GM12801 (cell line): ENCODE results near the gene DNAH14.

ENCODE experiments used
- TF ChIP-seq, protein P1 (sequence below): IDR thresholded peaks from one replicate; pipeline ENCODE4 v1.5.1; 2011; ENCODE audit warnings: control low read depth; ENCODE audit not compliant: insufficient read length; ENCODE audit errors: extremely low read depth

The DNAH14 gene

GRCh38 chr1:225224287-225224686 is 294.8 kb downstream of the DNAH14 start:
- TF ChIP-seq, protein P1, sequence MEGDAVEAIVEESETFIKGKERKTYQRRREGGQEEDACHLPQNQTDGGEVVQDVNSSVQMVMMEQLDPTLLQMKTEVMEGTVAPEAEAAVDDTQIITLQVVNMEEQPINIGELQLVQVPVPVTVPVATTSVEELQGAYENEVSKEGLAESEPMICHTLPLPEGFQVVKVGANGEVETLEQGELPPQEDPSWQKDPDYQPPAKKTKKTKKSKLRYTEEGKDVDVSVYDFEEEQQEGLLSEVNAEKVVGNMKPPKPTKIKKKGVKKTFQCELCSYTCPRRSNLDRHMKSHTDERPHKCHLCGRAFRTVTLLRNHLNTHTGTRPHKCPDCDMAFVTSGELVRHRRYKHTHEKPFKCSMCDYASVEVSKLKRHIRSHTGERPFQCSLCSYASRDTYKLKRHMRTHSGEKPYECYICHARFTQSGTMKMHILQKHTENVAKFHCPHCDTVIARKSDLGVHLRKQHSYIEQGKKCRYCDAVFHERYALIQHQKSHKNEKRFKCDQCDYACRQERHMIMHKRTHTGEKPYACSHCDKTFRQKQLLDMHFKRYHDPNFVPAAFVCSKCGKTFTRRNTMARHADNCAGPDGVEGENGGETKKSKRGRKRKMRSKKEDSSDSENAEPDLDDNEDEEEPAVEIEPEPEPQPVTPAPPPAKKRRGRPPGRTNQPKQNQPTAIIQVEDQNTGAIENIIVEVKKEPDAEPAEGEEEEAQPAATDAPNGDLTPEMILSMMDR = no peak

- TF ChIP-seq, protein P1 = no peak
Measured at GRCh38 chr1:225225681-225226080, 296.2 kb downstream of the DNAH14 start.

GRCh38 chr1:225228871-225229303 is 299.4 kb downstream of the DNAH14 start:
- TF ChIP-seq, protein P1 = no peak

GRCh38 chr1:225230483-225230882 is 301.0 kb downstream of the DNAH14 start:
- TF ChIP-seq, protein P1 = no peak

- TF ChIP-seq, protein P1 = no peak
Measured at GRCh38 chr1:225242611-225243010, 313.1 kb downstream of the DNAH14 start.

DNA sequence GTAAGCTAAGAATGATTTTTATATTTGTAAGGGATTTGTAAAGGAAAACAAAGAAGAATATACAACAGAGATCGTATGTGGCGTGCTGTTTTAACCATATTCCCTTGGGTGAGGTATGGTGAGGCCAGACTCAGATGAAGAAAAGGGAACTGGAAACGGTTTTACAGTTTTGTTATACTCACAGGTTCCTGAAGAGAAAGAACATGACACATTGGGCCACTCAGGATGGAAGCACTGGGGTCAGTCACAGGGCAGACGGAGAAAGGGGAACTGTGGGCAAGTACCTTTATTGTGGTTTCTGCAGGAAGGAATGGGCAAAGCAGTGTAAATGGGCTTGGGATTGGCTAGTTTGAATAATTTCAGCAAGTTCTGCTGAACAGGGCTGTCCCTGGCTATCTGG is 321.0 kb downstream of the DNAH14 start:
- TF ChIP-seq, protein P1 = no peak

- TF ChIP-seq, protein P1 = no peak
Measured at GRCh38 chr1:225253173-225253572, 323.7 kb downstream of the DNAH14 start.

GRCh38 chr1:225253784-225254183 is 324.3 kb downstream of the DNAH14 start:
- TF ChIP-seq, protein P1 = no peak
